ENCODE results near the gene ZNF423.
"Not testable (repeated sequence)": the region's sequence is repeated elsewhere in the genome, so short reads cannot be mapped to it uniquely, and the experiment has no call there.

Gene ZNF423

DNA sequence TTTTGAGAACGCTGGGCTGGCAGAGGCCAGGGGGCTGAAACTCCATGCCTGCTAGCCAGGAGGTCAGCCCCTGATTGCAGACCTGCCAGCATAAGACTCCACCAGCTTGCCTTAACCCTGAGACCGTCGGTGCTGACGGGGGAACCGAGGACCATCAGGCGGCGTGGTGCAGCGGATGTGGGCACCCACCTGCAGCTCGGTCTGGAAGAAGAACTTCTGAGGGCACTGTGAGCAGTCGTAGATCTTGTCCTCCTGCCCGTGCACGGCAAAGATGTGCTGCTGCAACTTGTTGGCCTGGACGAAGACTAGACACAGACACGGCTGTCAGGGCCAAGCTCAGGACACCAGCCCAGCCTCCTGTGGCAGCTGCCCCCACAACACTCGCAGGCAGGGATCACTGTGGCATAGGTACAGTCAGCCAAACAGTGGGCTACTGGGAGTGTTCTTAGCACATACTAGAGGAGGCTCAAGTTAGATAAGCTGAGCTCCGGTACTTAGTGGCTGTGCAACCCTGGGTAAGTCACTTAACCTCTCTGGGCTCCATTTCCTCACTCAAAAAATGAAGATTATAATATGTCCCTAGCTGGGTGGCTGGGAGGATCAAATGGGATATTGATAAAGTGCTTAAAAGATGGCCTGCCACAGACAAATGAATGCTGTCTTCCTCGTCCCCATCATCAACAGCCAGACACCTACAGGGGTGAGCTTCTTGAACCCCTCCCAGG lies 332.3 kb downstream of the ZNF423 start:
- DNase-seq: no peak

GRCh38 chr16:49521734-49522325 lies 334.1 kb downstream of the ZNF423 start:
- no peak for DNase-seq

DNA sequence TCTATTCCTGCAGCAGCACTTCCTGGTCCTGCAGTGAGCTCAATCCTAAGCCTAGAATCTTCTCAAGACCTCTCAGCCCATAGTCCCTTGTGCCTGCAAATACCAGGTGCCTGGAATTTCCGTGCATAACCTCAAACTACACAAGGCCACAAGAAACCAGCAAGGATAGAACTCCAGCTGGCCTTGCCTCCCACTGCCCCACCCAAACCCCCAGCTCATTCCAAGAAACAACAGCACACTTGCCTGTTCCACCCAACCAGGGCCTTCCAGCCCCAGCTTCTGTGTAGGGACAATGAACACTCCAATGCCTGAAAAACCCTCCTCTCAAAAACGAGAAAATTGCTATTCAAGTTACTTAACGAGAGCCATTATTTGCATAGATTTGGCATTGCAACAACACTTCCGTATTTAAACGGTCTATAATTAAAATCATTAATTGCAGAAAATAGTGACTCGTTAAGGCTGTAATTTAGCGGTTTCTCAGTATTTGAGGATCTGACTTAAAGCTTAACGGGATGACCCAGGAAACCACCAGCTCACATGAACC lies 335.3 kb downstream of the ZNF423 start:
- no peak for DNase-seq

- DNase-seq: no peak
Observed at GRCh38 chr16:49519741-49520140, 336.2 kb downstream of the ZNF423 start.

GRCh38 chr16:49519008-49519656 lies 336.8 kb downstream of the ZNF423 start:
- DNase-seq: no peak

- no peak for DNase-seq
Observed at GRCh38 chr16:49516382-49517036, 339.4 kb downstream of the ZNF423 start.

- DNase-seq: no peak
Observed at GRCh38 chr16:49515861-49516260, 340.1 kb downstream of the ZNF423 start.

- no peak for DNase-seq
Observed at GRCh38 chr16:49515016-49515565, 340.8 kb downstream of the ZNF423 start.

DNA sequence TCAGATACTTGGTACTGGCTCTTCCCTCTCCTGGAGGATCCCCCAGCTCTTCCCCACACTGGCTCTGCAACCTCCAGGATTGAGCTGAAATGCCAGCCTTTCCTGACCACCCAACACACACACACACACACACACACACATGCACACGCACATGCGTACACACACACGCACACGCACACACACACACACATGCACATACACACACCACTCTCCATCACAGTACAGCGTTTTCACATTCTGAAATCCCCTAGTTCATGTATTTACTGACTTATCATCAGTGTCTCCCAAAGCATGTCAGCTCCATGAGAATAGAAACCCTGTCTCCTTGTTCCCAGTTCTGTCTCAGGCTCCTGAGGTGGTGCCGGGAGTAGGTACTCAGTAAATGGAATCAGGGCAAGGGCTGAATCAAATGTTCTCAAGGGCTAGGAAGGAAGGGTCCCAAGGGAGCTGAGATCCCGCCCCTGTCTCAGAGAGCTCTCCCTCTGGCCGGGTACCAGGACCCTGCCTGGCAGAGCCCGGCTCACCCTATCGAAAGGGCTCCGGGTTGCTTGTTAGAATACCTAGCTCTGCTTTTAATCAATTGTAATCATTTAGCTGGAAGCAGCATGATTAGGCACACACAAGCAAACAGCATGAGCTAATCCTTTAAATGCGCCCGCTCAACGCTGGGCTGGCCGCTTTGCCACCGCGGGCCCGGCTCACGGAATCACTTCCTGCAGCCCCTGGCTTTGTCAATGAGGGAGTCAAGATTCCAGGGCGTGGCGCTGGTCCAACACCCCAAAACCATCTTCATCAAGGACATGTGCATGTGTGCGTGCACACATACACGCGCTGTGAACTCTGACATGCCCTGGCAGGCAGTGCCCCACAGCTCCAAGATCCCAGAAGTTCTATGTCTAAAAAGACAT lies 341.6 kb downstream of the ZNF423 start:
- no peak for DNase-seq

GRCh38 chr16:49513040-49513439 lies 342.9 kb downstream of the ZNF423 start:
- no peak for DNase-seq

GRCh38 chr16:49510654-49511305 lies 345.1 kb downstream of the ZNF423 start:
- no peak for DNase-seq

- DNase-seq: no peak
Observed at GRCh38 chr16:49510141-49510540, 345.8 kb downstream of the ZNF423 start.

DNA sequence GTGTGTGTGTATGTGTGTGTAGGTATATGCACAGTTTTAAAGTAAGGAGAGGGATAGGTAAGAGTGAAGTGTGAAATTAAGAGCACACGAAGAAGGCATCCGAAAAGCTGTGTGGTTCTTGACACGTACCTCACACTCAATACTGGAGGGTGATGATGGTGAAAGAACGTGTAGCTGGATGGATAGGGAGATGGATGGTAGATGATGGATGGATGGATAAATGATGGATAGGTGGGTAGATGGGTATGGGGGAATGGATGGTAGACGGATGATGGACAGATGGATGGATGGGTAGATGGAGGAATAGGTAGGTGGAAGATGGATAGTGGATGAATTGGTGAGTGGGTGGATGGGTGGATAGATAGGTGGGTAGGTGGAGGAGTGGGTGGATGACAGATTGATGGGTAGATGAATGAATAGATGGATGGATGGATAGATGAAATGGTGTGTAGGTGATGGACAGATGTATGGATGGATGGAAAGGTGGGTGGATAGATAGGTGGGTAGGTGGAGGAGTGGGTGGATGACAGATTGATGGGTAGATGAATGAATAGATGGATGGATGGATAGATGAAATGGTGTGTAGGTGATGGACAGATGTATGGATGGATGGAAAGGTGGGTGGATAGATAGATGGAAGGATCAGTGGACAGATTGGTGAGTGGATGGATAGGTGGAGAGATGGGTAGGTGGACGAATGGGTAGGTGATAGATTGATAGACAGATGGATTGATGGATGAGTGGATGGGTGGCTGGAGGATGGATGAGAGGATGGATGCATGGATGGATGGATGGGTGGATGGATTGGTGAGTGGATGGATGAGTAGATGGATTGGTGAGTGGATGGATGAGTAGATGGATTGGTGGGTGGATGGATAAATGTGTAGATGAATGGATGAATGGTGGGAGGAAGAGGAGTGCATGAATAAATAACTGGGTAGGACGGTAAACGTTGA lies 349.6 kb downstream of the ZNF423 start:
- DNase-seq: not testable (repeated sequence)

- DNase-seq: no peak
Observed at GRCh38 chr16:49505556-49505955, 350.4 kb downstream of the ZNF423 start.

GRCh38 chr16:49504626-49505025 lies 351.3 kb downstream of the ZNF423 start:
- DNase-seq: no peak

DNA sequence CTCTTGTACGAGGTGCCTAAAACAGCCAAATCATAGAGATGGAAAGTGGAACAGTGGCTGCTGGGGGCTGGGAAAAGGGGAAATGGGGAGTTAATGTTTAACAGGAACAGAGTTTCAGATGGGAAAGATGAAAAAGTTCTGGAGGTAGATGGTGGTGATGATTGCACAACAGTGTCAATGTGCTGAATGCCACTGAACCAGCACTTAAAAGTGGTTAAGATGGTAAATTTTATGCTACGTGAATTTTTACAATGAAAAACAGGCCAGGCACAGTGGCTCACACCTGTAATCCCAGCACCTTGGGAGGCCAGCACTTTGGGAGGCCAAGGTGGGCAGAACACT lies 351.9 kb downstream of the ZNF423 start:
- DNase-seq: no peak

- DNase-seq: no peak
Observed at GRCh38 chr16:49503256-49504022, 352.5 kb downstream of the ZNF423 start.

GRCh38 chr16:49502136-49502881 lies 353.6 kb downstream of the ZNF423 start:
- DNase-seq: no peak

All from activated naive CD4-positive, alpha-beta T cell treated with anti-CD3 and anti-CD28 coated beads, Interleukin-2, amount 50 U/mL, for 16 hours (primary cell).